ENCODE measurements around the gene PRKAR1B.

The PRKAR1B gene

DNA sequence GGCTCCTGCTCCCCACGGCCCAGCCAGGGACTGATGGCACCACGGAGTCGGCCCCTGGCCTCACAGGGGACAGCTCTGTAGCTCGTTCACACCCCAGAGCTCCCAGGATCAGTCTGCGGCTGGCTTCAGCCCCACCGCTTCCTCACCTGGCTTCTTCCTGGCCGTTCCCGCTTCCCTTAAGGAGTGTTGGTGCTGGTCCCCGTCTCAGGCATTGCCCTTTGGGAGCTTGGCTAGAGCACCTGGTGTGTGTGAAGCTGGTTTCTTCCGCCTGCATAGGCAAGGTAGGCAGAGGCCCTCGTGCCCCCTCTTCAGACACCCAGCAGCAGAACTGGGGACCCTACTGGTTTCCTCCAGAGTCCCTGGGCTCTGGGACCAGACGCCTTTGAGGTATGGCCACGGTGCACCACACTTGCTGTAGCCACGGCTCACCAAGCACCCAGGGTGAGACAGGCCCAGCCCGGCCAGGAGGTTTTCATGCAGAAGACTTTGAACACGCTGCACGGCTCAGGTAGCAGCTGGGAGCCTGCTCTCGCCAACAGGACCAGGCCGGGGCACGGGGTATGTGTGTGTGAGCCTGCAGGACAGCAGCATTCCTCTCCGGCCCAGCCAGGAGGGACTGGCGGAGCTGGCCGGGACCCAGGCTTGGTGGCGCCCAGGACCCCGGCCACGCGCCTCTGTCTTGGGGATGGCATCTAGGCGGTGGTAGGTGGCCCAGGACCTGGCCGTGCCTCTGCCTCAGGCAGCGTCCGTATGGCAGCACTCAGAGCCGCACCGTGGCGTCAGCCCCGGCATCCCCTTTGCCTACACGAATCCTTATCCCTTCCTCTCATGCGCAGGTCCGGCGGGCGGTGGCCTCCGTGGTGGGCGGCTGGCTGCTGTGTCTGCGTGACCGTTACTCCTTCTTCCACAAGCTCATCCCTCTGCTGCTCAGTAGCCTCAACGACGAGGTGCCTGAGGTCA is 13.2 kb upstream of the PRKAR1B start:
- no peak for DNase-seq

GRCh38 chr7:739455-739982 is 12.4 kb upstream of the PRKAR1B start:
- no peak for DNase-seq

GRCh38 chr7:738723-739454 is 11.8 kb upstream of the PRKAR1B start:
- DNase-seq, result no peak

- DNase-seq, result no peak
These were observed 11.2 kb upstream of the PRKAR1B start for GRCh38 chr7:738241-738640.

- no peak for DNase-seq
These were observed 7.7 kb upstream of the PRKAR1B start for GRCh38 chr7:734808-735207.

DNA sequence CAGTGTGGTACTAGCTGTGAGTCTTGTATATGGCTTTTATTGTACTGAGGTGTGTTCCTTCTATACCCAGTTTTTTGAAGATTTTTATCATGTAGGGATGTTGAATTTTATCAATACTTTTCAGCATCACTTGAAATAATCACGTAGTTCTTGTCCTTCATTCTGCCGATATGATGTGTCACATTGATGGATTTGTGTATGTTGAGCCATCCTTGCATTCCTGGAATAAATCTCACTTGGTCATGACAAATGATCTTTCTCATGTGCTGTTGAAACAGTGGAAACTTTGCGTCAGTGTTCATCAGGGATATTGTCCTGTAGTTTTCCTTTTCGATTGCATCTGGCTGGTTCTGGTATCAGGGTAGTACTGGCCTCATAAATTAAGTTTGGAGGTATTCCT is 7.1 kb upstream of the PRKAR1B start:
- DNase-seq, result no peak

DNA sequence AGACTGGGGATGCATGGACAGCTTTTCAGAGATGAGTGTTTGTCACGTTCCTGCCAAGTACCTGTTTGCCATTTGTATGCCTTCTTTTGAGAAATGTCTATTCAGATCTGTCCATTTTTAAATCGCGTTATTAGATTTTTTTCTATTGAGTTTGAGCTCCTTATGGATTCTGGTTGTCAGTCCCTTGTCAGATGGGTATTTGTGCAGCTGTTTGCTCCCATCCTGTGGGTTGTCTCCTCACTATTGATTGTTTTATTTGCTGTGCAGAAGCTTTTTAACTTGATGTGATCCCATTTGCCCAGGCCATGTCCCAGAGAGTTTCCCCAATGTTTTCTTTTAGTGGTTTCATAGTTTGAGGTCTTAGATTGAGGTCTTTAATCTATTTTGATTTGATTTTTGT is 5.5 kb upstream of the PRKAR1B start:
- DNase-seq, result no peak

- no peak for DNase-seq
These were observed 5.0 kb upstream of the PRKAR1B start for GRCh38 chr7:732094-732541.

- DNase-seq, result no peak
These were observed 4.5 kb upstream of the PRKAR1B start for GRCh38 chr7:731440-732085.

DNA sequence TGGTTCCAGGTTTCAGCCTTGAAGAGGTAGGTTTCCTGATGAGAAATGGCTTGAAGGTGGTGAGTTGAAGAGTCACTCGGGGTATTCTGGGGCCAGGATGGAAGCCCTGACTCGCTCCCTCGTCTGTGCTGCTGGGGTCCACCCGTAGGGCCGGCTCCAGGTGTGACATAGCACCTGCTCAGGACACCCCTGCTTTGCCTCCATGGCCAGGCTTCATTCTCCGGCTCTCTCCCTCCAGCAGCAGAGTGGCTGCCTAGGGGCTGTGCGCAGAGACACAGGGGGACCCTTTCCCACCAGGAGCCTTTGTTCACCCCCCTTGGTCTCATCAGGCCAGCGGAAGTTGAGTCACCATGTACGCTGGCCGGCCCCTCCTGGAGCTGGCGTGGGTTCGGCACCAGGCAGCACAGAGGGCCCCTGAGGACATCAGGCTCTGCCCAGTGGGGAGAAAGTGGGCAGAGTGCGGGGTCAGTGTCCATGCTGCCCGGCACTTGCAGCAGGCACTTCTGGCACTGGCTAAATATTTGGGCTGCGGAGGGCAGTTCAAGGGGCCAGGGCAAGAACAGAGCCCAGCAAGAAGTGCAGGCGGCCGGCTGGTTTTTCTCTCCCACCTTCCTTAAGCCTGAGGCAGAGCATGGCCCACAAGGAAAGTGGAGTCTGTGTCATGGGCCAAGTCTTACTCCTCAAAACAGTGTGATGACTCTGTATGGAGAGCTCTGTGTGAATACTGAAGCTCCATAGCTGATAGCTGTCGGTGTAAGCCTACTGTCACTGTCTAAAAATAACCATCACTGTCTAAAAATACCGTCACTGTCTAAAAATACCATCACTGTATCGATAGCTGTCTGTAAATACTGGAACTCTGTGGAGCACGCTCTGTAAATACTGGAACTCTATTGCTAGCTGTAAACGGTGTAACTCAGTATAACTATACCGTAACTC is 3.7 kb upstream of the PRKAR1B start:
- no peak for DNase-seq

DNA sequence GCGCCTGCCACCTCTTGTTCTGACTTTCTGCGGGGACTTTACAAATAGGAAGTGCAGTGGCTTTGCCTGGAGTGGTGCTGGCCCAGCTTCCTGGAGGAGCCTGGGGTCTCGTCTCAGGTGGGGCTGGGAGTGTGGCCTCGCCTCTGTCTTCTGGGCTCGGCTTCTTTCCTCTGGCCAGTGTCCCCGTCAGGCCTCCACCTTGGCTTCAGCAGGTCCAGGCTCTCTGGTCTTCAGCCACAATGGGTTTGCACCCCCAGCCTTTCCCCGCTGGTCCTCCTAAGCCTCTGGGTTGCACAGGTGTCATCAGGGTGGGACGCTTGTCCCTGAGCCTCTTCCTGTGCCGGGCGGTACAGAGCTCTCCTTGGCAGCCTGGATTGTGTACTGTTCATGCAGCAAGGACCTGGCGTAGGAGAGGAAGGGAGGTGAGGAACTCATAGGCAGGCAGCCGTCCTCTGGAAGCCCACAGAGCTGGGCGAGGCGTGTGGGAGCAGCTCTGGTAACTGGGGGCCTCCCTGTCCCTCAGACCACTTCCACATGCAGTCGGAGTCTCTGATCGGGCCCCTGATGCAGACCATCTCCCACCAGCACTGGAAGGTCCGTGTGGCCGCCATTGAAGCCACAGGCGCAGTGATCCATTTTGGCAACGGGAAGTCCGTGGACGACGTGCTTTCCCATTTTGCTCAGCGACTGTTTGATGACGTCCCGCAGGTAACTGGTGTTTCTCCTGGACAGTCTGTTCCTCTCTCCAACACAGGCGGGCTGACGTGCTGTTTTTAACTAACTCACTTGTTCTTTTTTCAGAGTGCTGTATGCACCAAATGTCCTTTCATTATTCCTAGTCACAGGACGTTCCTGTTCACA is 2.3 kb upstream of the PRKAR1B start:
- DNase-seq, result no peak

- DNase-seq, result no peak
These were observed 1.5 kb upstream of the PRKAR1B start for GRCh38 chr7:728602-729001.

GRCh38 chr7:727806-728460 is 852 bp upstream of the PRKAR1B start:
- DNase-seq, result no peak

GRCh38 chr7:726854-727103 is 302 bp downstream of the PRKAR1B start:
- no peak for DNase-seq

GRCh38 chr7:726084-726853 is 812 bp downstream of the PRKAR1B start, which contains the start of gene DNAAF5:
DNAAF5 (plus strand) TSS chr7:726699; CDS start chr7:726721, 22 bp downstream.
- peak; percentile 75 for DNase-seq

GRCh38 chr7:725223-726005 is 1.7 kb downstream of the PRKAR1B start:
- no peak for DNase-seq

DNA sequence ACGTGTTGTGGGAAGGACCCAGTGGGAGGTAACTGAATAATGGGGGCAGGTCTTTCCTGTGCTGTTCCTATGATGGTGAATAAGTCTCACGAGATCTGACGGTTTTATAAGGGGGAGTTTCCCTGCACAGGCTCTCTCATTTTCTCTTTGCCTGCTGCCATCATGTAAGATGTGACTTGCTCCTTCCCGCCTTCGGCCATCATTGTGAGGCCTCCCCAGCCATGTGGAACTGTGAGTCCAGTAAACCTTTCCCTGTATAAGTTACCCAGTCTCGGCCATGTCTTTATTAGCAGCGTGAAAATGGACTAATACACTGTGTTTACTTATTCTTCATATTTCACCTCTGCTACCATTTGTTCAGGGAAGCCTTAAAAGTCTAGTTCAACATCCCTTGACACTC is 2.8 kb downstream of the PRKAR1B start:
- no peak for DNase-seq

- DNase-seq, result no peak
These were observed 3.5 kb downstream of the PRKAR1B start for GRCh38 chr7:723541-723940.
